ENCODE results near the gene CLEC4M.

DNA sequence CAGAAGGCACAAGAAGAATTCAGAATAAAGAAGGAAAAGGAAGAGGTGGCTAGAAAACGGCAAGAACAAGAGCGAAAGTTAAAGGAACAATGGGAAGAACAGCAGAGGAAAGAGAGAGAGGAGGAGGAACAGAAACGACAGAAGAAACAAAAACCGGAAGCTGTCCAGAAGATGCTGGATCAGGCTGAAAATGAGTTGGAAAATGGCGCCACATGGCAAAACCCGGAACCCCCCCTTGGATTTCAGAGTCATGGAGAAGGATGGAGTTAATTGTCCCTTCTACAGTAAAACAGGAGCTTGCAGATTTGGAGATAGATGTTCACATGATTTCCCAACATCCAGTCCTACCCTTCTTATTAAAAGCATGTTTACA is 22.4 kb upstream of the CLEC4M start:
- TF ChIP-seq, protein P1, sequence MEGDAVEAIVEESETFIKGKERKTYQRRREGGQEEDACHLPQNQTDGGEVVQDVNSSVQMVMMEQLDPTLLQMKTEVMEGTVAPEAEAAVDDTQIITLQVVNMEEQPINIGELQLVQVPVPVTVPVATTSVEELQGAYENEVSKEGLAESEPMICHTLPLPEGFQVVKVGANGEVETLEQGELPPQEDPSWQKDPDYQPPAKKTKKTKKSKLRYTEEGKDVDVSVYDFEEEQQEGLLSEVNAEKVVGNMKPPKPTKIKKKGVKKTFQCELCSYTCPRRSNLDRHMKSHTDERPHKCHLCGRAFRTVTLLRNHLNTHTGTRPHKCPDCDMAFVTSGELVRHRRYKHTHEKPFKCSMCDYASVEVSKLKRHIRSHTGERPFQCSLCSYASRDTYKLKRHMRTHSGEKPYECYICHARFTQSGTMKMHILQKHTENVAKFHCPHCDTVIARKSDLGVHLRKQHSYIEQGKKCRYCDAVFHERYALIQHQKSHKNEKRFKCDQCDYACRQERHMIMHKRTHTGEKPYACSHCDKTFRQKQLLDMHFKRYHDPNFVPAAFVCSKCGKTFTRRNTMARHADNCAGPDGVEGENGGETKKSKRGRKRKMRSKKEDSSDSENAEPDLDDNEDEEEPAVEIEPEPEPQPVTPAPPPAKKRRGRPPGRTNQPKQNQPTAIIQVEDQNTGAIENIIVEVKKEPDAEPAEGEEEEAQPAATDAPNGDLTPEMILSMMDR (IDR thresholded peaks at IDR 0.05; ENCODE audit: borderline replicate concordance, extremely low read depth, low read length, poor library complexity, severe bottlenecking) = no peak
- no peak for TF ChIP-seq EZH2 (IDR thresholded peaks at IDR 0.05; ENCODE audit: borderline replicate concordance, low read depth, low read length, severe bottlenecking)

All from DND-41 (cell line).